Hematopoietic multipotent progenitor cell treated with erythropoietin and hydrocortisone succinate and interleukin-3 and kit ligand, for 4 days (in vitro differentiated cells): ENCODE data around the gene GLCCI1.

Source experiments
- DNase-seq: peaks from one replicate; pipeline ENCODE4 v3.0.0-alpha.2; 2015

The GLCCI1 gene

DNA sequence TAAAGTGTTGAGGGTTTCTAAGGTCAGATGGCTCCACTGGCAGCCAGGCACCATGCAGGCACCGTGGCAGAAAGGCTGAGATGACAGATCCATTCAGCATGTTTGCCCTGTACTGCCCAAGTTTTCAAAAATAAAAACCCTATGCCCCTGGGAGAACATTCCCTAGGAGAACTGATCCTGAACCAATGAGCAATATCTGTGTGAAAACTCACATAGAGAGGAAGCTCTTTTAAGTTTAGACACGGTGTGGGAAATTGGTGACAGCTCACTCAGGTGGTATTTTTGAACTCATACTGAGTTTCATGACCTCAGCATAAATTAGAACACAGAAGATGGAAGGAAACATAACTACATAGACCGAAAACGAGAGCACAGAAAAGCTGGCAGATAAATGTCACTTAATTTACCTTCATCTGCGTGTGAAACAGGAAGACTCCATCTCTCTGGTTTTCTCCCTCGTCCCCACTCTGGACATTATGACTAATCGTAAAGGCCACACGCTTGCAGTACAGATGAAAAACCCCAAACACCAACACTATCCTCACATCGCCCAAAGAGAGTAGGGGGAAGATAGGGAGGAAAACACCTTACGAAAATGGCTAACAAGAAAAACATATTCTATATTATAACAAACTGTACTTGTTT is 165.6 kb downstream of the GLCCI1 start:
- no peak for DNase-seq

DNA sequence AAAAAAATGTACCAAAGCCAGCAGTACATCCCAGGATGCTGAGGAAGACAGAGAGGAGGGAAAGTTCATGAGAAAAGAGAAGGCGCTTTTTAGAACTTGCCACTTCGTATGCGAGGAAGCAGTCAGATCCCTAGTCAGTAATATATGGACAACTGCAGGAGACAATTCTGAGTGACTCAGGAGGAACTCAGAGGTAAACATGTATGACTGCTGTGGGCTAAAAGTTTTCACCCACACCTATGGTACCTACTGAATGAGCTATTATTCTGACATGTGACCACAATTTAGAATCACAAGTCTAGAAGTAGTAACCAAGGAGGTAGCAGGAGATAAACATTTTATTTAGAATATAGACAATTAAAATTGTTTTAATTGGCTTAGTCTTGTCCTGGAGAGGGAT is 166.8 kb downstream of the GLCCI1 start:
- no peak for DNase-seq

DNA sequence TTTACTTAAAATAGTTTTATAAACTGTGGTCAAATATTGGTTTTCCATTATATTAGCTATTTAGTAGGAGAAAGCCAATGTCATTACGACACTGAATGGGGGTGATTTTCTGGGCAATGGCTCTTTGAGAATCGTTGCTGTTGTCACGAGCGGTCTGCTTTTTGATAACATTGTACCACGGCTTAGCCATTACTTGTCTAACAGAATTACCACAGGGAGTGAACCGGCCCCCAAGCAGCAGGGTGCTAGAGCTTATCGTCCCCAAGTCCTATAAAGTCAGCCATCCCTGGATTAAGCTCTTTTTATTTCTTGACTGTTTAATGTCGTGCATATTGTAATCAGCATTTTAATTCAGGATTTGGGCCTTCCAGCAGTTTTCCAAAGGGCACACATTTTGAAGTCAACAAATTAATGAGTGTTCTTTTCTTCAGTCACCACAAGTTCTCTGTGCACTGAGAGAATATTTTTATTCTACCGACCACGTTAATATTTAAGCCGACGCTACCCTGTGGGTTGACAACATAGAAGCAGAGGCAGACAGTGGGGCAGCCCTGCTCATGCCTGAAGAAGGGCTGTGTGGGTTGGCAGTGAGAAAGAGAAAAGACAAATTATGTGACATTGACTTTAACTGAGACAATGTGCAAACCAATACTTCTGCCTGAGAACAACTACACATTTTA is 167.6 kb downstream of the GLCCI1 start:
- DNase-seq = no peak
